AG09319 (cell line): ENCODE results near the gene DCLK2.

Experiments used
- DNase-seq: peaks from one replicate; pipeline ENCODE4 v3.0.0-alpha.2; 2010; ENCODE audit warnings: low read depth; ENCODE audit errors: extremely low read depth
- CTCF ChIP-seq: IDR thresholded peaks from 2 replicates; pipeline ENCODE4 v1.5.1; 2011; ENCODE audit warnings: low read depth, mild to moderate bottlenecking, inconsistent platforms, low read length, moderate library complexity

Gene DCLK2

GRCh38 chr4:150219841-150220240, 141.6 kb downstream of the DCLK2 start:
- no peak for TF ChIP-seq CTCF
- DNase-seq, result no peak

DNA sequence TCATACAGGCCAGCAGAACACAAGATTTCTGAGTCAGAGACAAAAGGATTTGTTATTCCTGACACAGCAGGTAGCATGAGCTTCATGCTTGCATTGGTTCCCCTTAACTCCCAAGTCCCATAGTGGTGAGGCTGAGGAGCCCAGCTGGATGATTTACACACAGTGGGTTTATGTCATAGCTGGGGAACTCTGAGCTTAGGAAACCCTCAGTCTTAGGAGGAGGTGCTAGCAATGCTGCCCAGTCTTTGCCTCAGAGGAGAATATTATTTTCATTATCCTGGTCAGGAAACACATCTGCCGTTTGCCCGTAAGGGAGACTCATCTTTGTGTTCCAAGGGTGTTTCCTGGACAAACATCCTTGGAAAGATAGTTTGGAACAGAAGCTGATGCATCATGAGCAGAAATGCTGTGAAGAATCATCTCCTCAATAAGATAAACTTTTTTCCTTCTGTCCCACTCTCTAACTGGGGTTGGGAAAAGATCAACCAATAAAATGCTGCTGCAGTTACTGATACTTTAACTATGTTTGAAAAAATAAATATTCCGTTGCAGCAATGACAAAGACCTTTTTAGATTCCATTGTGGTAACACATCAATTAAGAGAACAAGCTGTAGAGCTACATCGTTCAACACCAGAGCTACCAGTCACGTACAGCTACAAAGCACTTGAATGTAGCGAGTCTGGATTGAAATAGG, 146.8 kb downstream of the DCLK2 start:
- DNase-seq, result peak; percentile 82
- TF ChIP-seq CTCF, result no peak

GRCh38 chr4:150229520-150229919, 151.3 kb downstream of the DCLK2 start:
- no peak for DNase-seq
- TF ChIP-seq CTCF, result no peak

DNA sequence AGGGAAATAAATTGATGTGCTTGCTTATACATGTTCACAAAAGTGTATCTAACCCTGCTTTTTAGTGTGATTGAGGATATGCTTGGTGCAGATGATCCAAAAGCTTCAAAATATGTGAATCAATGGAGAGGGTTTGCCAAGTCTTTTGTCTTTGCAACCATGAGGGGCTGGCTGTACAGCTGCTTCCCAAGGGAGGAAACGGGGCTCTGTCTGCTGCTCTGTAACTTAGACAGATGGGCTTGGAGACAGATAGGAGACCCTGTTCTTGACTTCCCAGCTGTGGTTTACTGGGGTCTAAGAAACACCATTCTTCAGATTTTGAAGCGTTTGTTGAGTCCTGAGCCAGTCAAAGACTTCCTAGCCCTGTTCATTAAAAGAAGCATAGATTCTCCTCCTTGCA, 152.3 kb downstream of the DCLK2 start:
- no peak for DNase-seq
- no peak for TF ChIP-seq CTCF

- TF ChIP-seq CTCF, result no peak
- no peak for DNase-seq
These were observed 153.0 kb downstream of the DCLK2 start for GRCh38 chr4:150231107-150231770.

- TF ChIP-seq CTCF, result no peak
- DNase-seq, result no peak
These were observed 153.8 kb downstream of the DCLK2 start for GRCh38 chr4:150232029-150232428.

DNA sequence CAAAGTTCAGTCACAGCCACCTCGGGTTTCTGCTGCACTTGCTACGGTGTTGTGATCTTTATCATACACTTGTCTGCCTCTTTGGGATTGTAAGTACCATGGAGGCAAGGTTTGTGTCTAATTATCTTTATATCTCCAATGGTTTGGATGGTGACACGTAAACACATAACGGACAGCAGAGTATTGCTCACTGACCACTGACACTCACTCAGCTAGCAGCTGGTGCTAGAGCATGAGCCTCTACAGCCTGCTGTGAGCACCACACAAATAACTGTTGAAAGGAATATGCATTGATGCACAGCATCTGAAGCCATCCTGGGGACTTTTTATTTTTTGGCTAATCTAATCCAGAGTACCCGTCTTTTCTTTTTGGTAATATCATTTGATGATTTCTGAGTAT, 156.0 kb downstream of the DCLK2 start:
- DNase-seq, result no peak
- TF ChIP-seq CTCF, result no peak
